CD14-positive monocyte (primary cell): ENCODE data around the gene C19orf25. TPM values are rescaled to one million over a fixed set of nuclear protein-coding genes. Genes with fewer than 3 reads are reported as not detected.

Source experiments
- DNase-seq, 3 donors: peaks; one replicate each; pipeline ENCODE4 v3.0.0-alpha.2; 2011 to 2022
- H2AFZ ChIP-seq: 2 replicates; pipeline ENCODE4 v1.6.0; 2012; ENCODE audit warnings: mild to moderate bottlenecking, low read depth, low read length, inconsistent platforms; ENCODE audit not compliant: insufficient read depth, poor library complexity, severe bottlenecking
- H3K27ac ChIP-seq, 2 donors: 1 replicate in 1 of 2; 2 replicates in 1 of 2; pipeline ENCODE4 v1.5.1; 2012 to 2013; ENCODE audit warnings: low read length in 2 of 2, control low read depth in 1 of 2, inconsistent platforms in 1 of 2, low read depth in 1 of 2, mild to moderate bottlenecking in 1 of 2
- H3K27me3 ChIP-seq, 2 donors: one replicate each; pipeline versions ENCODE4 v1.6.0 to v1.6.1; 2011 to 2013; ENCODE audit warnings: low read length in 2 of 2; ENCODE audit not compliant: control insufficient read depth in 2 of 2, insufficient read depth in 2 of 2
- H3K36me3 ChIP-seq, 2 donors: replicated peaks in 1 of 2; 1 replicate in 1 of 2; 2 replicates in 1 of 2; pipeline versions ENCODE4 v1.5.1 to v1.6.1; 2012 to 2013; ENCODE audit warnings: low read length in 2 of 2, control low read depth in 1 of 2, inconsistent platforms in 1 of 2, mild to moderate bottlenecking in 1 of 2; ENCODE audit not compliant: insufficient read depth in 2 of 2, control insufficient read depth in 1 of 2
- H3K4me1 ChIP-seq, 2 donors: 1 replicate in 1 of 2; 2 replicates in 1 of 2; pipeline versions ENCODE4 v1.5.1 to v1.6.1; 2012 to 2013; ENCODE audit warnings: low read length in 2 of 2, control low read depth in 1 of 2, inconsistent platforms in 1 of 2, mild to moderate bottlenecking in 1 of 2, moderate library complexity in 1 of 2; ENCODE audit not compliant: insufficient read depth in 2 of 2, control insufficient read depth in 1 of 2
- H3K4me2 ChIP-seq: replicated peaks from 2 replicates; pipeline ENCODE3; 2012; ENCODE audit warnings: low read length, moderate library complexity, mild to moderate bottlenecking; ENCODE audit not compliant: poor library complexity, severe bottlenecking; ENCODE audit errors: extremely low read depth
- H3K4me3 ChIP-seq, 3 experiments: fragments of 200-600 bp in 1 of 3; sonication (generic) in 1 of 3; replicated peaks in 1 of 3; 1 replicate in 2 of 3; 2 replicates in 1 of 3; pipeline ENCODE4 v1.5.1; 2011 to 2013; ENCODE audit warnings: low read length in 3 of 3, mild to moderate bottlenecking in 3 of 3, control low read depth in 2 of 3, low read depth in 2 of 3, inconsistent platforms in 1 of 3, moderate library complexity in 1 of 3
- H3K79me2 ChIP-seq: 2 replicates; pipeline ENCODE4 v1.6.0; 2012; ENCODE audit warnings: mild to moderate bottlenecking, control low read depth, inconsistent platforms, low read length, moderate library complexity; ENCODE audit not compliant: insufficient read depth
- H3K9ac ChIP-seq: 2 replicates; pipeline ENCODE4 v1.6.0; 2017; ENCODE audit warnings: low read length, mild to moderate bottlenecking; ENCODE audit not compliant: insufficient read depth, poor library complexity, severe bottlenecking
- H3K9me3 ChIP-seq, 2 donors: replicated peaks in 1 of 2; 1 replicate in 1 of 2; 2 replicates in 1 of 2; pipeline versions ENCODE4 v1.5.1 to v1.6.1; 2012 to 2013; ENCODE audit warnings: low read length in 2 of 2, control low read depth in 1 of 2; ENCODE audit not compliant: control insufficient read depth in 1 of 2, insufficient read depth in 1 of 2
- H4K20me1 ChIP-seq: 2 replicates; pipeline ENCODE4 v1.6.0; 2012; ENCODE audit warnings: mild to moderate bottlenecking, low read length, control low read depth, moderate library complexity; ENCODE audit not compliant: insufficient read depth
- H3K27ac Mint-ChIP-seq, 7 donors: one replicate each; pipeline ENCODE4 v1.8.0; 2020; ENCODE audit warnings: mild to moderate bottlenecking in 7 of 7, mixed read lengths in 7 of 7, moderate library complexity in 6 of 7, inconsistent platforms in 2 of 7
- H3K27me3 Mint-ChIP-seq, 3 donors: one replicate each; pipeline ENCODE4 v1.8.0; 2021 to 2022; ENCODE audit warnings: low read depth in 3 of 3, mild to moderate bottlenecking in 3 of 3, mixed read lengths in 3 of 3, moderate library complexity in 3 of 3, inconsistent platforms in 1 of 3
- H3K36me3 Mint-ChIP-seq, 2 donors: one replicate each; pipeline ENCODE4 v1.8.0; 2020; ENCODE audit warnings: mixed read lengths in 2 of 2, inconsistent platforms in 1 of 2, mild to moderate bottlenecking in 1 of 2
- H3K4me1 Mint-ChIP-seq: one replicate; pipeline ENCODE4 v1.8.0; 2020; ENCODE audit warnings: mild to moderate bottlenecking, mixed read lengths
- H3K4me3 Mint-ChIP-seq, 2 donors: one replicate each; pipeline ENCODE4 v1.8.0; 2020; ENCODE audit warnings: mild to moderate bottlenecking in 2 of 2, mixed read lengths in 2 of 2, moderate library complexity in 1 of 2
- H3K9me3 Mint-ChIP-seq, 7 donors: one replicate each; pipeline ENCODE4 v1.8.0; 2020 to 2022; ENCODE audit warnings: mixed read lengths in 7 of 7, mild to moderate bottlenecking in 6 of 7, moderate library complexity in 6 of 7, inconsistent platforms in 2 of 7
- CTCF ChIP-seq: fragments of 200-600 bp; IDR thresholded peaks from one replicate; pipeline ENCODE4 v1.8.0; 2022; ENCODE audit warnings: antibody characterized with exemption, mild to moderate bottlenecking
- WGBS: methylation state at CpG from one replicate; pipeline ENCODE4 v1.1.5; 2013; ENCODE audit warnings: missing lambda C conversion rate; ENCODE audit not compliant: insufficient coverage; 5-methylcytosine and 5-hydroxymethylcytosine counted together
- intact Hi-C, 2 donors: fragments of 100-400 bp; cut with micrococcal nuclease; formaldehyde crosslinking; loops; one replicate each; pipeline versions ENCODE4 v1.15.0 to v1.15.1; 2023
- polyA plus RNA-seq, 3 donors: library from polyadenylated mRNA; depleted of rRNA in 1 of 3; unstranded in 2 of 3; stranded (reverse) in 1 of 3; fragments of 300-500 nt in 2 of 3; fragments of >200 nt in 1 of 3; fragmentation: Illumina TruSeq in 2 of 3; gene quantifications; 1 replicate in 2 of 3; 2 replicates in 1 of 3; pipeline ENCODE4 v1.2.3, GENCODE V29; 2012 to 2021

C19orf25 gene
- polyA plus RNA-seq, 3 donors: 18.2 to 20.9 (median 19.9) TPM

- Histone ChIP-seq H3K36me3 (peaks cover 91 to 97% of the 10 kb centered on the region in 2 donors), H3K9me3 (no peaks in the 10 kb centered on the region), H3K4me1 (no peaks in the 10 kb centered on the region), H3K4me2 (no peak overlapping the region), H3K9ac (no peak overlapping the region), H4K20me1 (peaks cover 95% of the 10 kb centered on the region), H2AFZ (no peak overlapping the region), H3K27ac (no peak overlapping the region), H3K4me3 (no peak overlapping the region), H3K27me3 (no peaks in the 10 kb centered on the region), H3K79me2 (peaks cover 43% of the 10 kb centered on the region)
- Mint-ChIP-seq H3K4me3 (no peak overlapping the region), H3K27me3 (no peaks in the 10 kb centered on the region), H3K36me3 (peaks cover 58 to 85% of the 10 kb centered on the region in 2 donors), H3K27ac (peak overlapping the region in 1 of 7 donors; percentile 73), H3K4me1 (no peaks in the 10 kb centered on the region), H3K9me3 (no peaks in the 10 kb centered on the region)
- WGBS: 97% methylated on average over 22 of the region's 42 CpGs
- TF ChIP-seq CTCF: no peak
- intact Hi-C loops: no loop called here
- no peak for DNase-seq
Observed at GRCh38 chr19:1424192-1424955, 54.6 kb downstream of the C19orf25 start.

- no peak overlapping the region for H3K27ac ChIP-seq
- H3K4me1 ChIP-seq: no peaks in the 10 kb centered on the region
- DNase-seq: no peak
- peaks cover 91 to 97% of the 10 kb centered on the region in 2 donors for H3K36me3 ChIP-seq
- no peak for TF ChIP-seq CTCF
- H3K27ac Mint-ChIP-seq: peak overlapping the region in 1 of 7 donors; percentile 73
- no peak overlapping the region for H3K9ac ChIP-seq
- no peaks in the 10 kb centered on the region for H3K9me3 Mint-ChIP-seq
- H2AFZ ChIP-seq: no peak overlapping the region
- no peaks in the 10 kb centered on the region for H3K27me3 ChIP-seq
- 96% methylated on average over 33 of the region's 40 CpGs for WGBS
- peaks cover 65 to 91% of the 10 kb centered on the region in 2 donors for H3K36me3 Mint-ChIP-seq
- no peak overlapping the region for H3K4me2 ChIP-seq
- H3K4me3 Mint-ChIP-seq: no peak overlapping the region
- H4K20me1 ChIP-seq: peaks cover 95% of the 10 kb centered on the region
- H3K9me3 ChIP-seq: no peaks in the 10 kb centered on the region
- no peak overlapping the region for H3K4me3 ChIP-seq
- no peaks in the 10 kb centered on the region for H3K4me1 Mint-ChIP-seq
- intact Hi-C loops: no loop called here
- no peaks in the 10 kb centered on the region for H3K27me3 Mint-ChIP-seq
- H3K79me2 ChIP-seq: peaks cover 51% of the 10 kb centered on the region
Observed at GRCh38 chr19:1423436-1424191, 55.4 kb downstream of the C19orf25 start.

Other genes with a start within 250 kb of the C19orf25 start
- gene CBARP, start 241.2 kb downstream of the C19orf25 start, polyA plus RNA-seq: not detected
- 100 to 1,000 TPM; 122 to 160 (median 143) TPM for gene ATP5F1D, start 237.5 kb downstream of the C19orf25 start, polyA plus RNA-seq
- 100 to 1,000 TPM in 1 of 3 donors, 10 to 100 TPM in 1, 1 to 10 TPM in 1; 5.6 to 301 (median 11.0) TPM for gene MIDN, start 230.6 kb downstream of the C19orf25 start, polyA plus RNA-seq
- gene CIRBP, start 209.9 kb downstream of the C19orf25 start, polyA plus RNA-seq: 100 to 1,000 TPM in 1 of 3 donors, 10 to 100 TPM in 2; 39.6 to 600 (median 51.1) TPM
- gene FAM174C, start 203.7 kb downstream of the C19orf25 start, polyA plus RNA-seq: 10 to 100 TPM; 32.8 to 56.2 (median 40.0) TPM
- gene EFNA2, start 193.3 kb downstream of the C19orf25 start, polyA plus RNA-seq: not detected
- gene NDUFS7, start 95.3 kb downstream of the C19orf25 start, polyA plus RNA-seq: 100 to 1,000 TPM; 119 to 232 (median 211) TPM
- 1 to 10 TPM in 1 of 3 donors, under 1 TPM in 2; 0.95 to 1.3 (median 0.96) TPM for gene GAMT, start 77.7 kb downstream of the C19orf25 start, polyA plus RNA-seq
- 10 to 100 TPM in 1 of 3 donors, 1 to 10 TPM in 2; 3.3 to 57.1 (median 4.2) TPM for gene DAZAP1, start 71.6 kb downstream of the C19orf25 start, polyA plus RNA-seq
- 1,000 to 10,000 TPM; 1,318 to 3,451 (median 1,526) TPM for gene RPS15, start 40.8 kb downstream of the C19orf25 start, polyA plus RNA-seq
- gene APC2, start 29.1 kb downstream of the C19orf25 start, polyA plus RNA-seq: under 1 TPM in 1 of 3 donors, not detected in 2; 0.04 TPM
- gene PCSK4, start 11.1 kb upstream of the C19orf25 start, polyA plus RNA-seq: 1 to 10 TPM in 1 of 3 donors, under 1 TPM in 1, not detected in 1; 0.34 to 1.0 TPM
- gene REEP6, start 12.0 kb upstream of the C19orf25 start, polyA plus RNA-seq: 1 to 10 TPM in 1 of 3 donors, under 1 TPM in 2; 0.51 to 1.8 (median 0.81) TPM
- under 1 TPM in 1 of 3 donors, not detected in 2; 0.09 TPM for gene ADAMTSL5, start 33.8 kb upstream of the C19orf25 start, polyA plus RNA-seq
- gene PLK5, start 44.9 kb upstream of the C19orf25 start, polyA plus RNA-seq: not detected
- 1 to 10 TPM in 1 of 3 donors, under 1 TPM in 2; 0.08 to 1.0 (median 0.10) TPM for gene MEX3D, start 89.1 kb upstream of the C19orf25 start, polyA plus RNA-seq
- gene MBD3, start 113.7 kb upstream of the C19orf25 start, polyA plus RNA-seq: 10 to 100 TPM in 1 of 3 donors, 1 to 10 TPM in 2; 2.6 to 35.3 (median 4.9) TPM
- gene UQCR11, start 126.2 kb upstream of the C19orf25 start, polyA plus RNA-seq: 100 to 1,000 TPM in 2 of 3 donors, 10 to 100 TPM in 1; 55.6 to 731 (median 659) TPM
- 10 to 100 TPM in 1 of 3 donors, 1 to 10 TPM in 2; 2.4 to 36.2 (median 3.3) TPM for gene TCF3, start 173.4 kb upstream of the C19orf25 start, polyA plus RNA-seq